RWPE1 (cell line): Measurements from ENCODE around the gene RPL35A.
"Not testable (repeated sequence)": the region's sequence is repeated elsewhere in the genome, so short reads cannot be mapped to it uniquely, and the experiment has no call there.

Source experiments
- CTCF ChIA-PET: fragments of 350-600 bp; sonication (Branson Sonifier 250); formaldehyde crosslinking; extraction: SDS; loops from one replicate; lab custom pipeline; 2021; lab: Yijun Ruan, JAX
- POLR2A ChIA-PET: fragments of 400-600 bp; formaldehyde crosslinking; extraction: SDS; loops from one replicate; lab custom pipeline; 2020; ENCODE audit warnings: antibody characterized with exemption; ENCODE audit not compliant: low non-redundant PET; lab: Yijun Ruan, JAX
- DNase-seq: peaks from one replicate; pipeline ENCODE4 v3.0.0; 2012; ENCODE audit warnings: low spot score
- H3K27ac ChIP-seq: fragments of 450-650 bp; 2 replicates; pipeline ENCODE4 v1.5.1; 2017
- CTCF ChIP-seq: fragments of 450-650 bp; conservative IDR thresholded peaks from 2 replicates; pipeline ENCODE4 v1.5.1; 2017; ENCODE audit warnings: low read depth, mild to moderate bottlenecking

Gene RPL35A

DNA sequence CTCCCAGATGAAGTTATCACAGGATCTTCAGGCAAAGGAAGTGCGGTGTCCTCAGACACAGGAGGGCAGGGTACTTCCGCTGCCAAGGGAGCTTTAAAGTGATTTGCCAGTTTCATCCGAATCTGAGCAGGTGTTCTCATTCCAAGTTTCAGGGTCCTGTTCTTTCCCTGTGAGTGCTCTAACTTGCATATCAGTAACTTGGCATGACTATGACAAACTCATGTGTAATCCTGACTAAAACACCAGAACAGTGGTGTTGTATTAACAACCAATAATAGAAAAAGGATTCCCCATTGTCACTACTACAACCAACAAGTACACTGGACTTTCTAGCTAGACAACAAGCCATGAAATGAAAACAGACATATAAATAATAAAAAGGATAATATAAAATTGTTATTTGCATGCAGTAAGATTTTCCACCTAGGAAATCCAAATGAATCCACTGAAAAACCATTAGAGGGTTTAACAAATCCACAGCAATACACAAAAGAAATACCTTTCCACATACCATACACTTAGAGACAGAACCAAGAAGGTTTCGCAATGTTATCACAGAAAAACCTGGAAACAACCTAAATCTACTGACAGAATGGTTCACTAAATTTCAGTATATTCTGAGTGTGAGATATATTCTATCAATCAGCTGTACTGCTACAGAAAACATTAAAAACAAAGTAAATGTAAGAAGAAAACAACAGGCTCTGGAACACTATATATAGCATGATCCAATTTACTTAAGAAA lies 40.9 kb upstream of the RPL35A start:
- TF ChIP-seq CTCF: no peak
- DNase-seq: no peak
- no peak overlapping the region for H3K27ac ChIP-seq
- POLR2A ChIA-PET: no interaction called here
- CTCF ChIA-PET: no interaction called here

DNA sequence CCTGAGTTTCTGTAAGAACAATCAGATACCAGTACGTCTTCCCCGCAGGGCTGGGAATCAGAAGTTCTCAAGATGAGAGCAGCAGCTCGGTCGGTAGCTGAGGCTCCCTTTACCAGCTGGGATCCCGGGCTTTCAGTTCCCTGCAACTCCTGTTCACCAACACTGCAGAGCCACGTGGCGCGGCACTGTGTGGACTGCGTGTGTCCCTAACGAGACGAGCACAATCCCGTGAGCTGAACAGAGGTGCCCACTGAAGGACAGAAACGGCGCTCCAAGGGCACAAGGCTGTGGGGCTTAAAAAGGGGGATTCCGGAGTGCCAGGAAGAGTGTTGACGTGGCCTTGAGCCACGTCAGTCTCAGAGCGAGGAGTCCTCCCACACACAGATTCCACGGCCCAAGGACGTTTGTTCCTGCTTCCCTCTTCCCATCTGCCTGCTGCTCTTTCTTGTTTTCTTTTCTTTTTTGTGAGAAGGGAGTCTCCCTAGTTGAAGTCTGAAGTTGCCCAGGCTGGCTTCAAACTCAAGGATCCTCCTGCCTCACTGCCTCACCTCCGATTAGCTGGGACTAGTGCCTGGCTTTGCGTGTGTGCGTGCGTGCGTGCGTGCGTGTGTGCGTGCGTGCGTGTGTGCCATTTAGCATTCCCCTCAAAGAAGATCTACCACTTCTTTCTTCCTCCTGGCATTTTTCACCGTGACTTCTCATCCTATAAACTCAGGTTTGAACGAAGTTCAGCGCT lies 37.1 kb upstream of the RPL35A start:
- CTCF ChIA-PET: no interaction called here
- no peak overlapping the region for H3K27ac ChIP-seq
- DNase-seq: no peak
- no peak for TF ChIP-seq CTCF
- POLR2A ChIA-PET: no interaction called here

GRCh38 chr3:197913641-197914380 lies 36.2 kb upstream of the RPL35A start:
- TF ChIP-seq CTCF: no peak
- no peak for DNase-seq
- H3K27ac ChIP-seq: no peak overlapping the region
- POLR2A ChIA-PET: no interaction called here
- CTCF ChIA-PET: interaction anchor here (1.5 kb wide), 1 partner anchor 29 kb away, joined by 3 read pairs; no protein-coding TSS in a partner anchor

- H3K27ac ChIP-seq, POLR2A ChIA-PET, CTCF ChIA-PET: not testable (repeated sequence)
These were observed 28.3 kb upstream of the RPL35A start for GRCh38 chr3:197921429-197922275.

GRCh38 chr3:197926418-197926817 lies 23.6 kb upstream of the RPL35A start:
- ChIA-PET POLR2A (no interaction called here), CTCF (interaction anchor here (0.6 to 0.9 kb wide), 3 partner anchors 17 to 53 kb away, joined by 3 to 4 read pairs (median 4); no protein-coding TSS in a partner anchor)
- TF ChIP-seq CTCF: no peak
- no peak for DNase-seq
- H3K27ac ChIP-seq: no peak overlapping the region

More at GRCh38 chr3:197921429-197922275, 28.3 kb upstream of the RPL35A start:
- DNase-seq: not testable (repeated sequence)

DNA sequence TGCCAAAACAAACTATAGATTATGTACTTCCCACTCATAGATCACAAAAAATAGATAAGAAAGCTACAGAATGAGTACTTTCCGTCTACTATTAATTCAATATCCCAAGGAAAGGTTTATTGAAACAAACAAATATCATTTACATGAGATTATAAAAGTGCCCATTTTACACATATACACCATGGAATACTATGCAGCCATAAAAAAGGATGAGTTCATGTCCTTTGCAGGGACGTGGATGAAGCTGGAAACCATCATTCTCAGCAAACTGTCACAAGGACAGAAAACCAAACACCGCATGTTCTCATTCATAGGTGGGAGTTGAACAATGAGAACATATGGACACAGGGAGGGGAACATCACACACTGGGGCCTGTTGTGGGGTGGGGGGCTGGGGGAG lies 22.4 kb upstream of the RPL35A start:
- CTCF ChIA-PET, DNase-seq, H3K27ac ChIP-seq, POLR2A ChIA-PET: not testable (repeated sequence)
